ENCODE measurements around the gene SCARB1. TPM values are rescaled to one million over a fixed set of nuclear protein-coding genes. Genes with fewer than 3 reads are reported as not detected.
A peak's percentile ranks its signal among the peaks of the same experiment; 100 is the strongest.
"Not testable (repeated sequence)": the region's sequence is repeated elsewhere in the genome, so short reads cannot be mapped to it uniquely, and the experiment has no call there.

SCARB1 gene
- total and polyA plus RNA-seq, 2 of the 13 experiments (the other 11 are each of a cell fraction or from before 2014, with no cell fraction given) = 63.4 to 160 TPM

DNA sequence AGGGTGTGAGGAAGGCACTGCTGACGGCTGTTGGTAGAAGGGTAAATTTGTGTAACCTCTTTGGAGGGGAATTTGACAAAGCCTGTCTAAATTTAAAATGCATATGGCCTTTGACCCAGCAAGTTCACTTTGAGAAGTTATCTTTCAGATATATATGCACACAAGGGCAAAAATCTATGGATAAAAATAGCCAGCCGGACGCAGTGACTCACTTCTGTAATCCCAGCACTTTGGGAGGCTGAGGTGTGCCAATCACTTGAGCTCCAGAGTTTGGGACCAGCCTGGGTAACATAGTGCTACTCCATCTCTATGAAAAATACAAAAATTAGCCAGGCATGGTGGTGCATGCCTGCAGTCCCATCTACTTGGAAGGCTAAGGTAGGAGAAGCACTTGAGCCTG is 37.3 kb upstream of the SCARB1 start (continued):
- TF ChIP-seq, protein P1, sequence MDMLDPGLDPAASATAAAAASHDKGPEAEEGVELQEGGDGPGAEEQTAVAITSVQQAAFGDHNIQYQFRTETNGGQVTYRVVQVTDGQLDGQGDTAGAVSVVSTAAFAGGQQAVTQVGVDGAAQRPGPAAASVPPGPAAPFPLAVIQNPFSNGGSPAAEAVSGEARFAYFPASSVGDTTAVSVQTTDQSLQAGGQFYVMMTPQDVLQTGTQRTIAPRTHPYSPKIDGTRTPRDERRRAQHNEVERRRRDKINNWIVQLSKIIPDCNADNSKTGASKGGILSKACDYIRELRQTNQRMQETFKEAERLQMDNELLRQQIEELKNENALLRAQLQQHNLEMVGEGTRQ (IDR thresholded peaks at IDR 0.05; ENCODE audit: low read depth, low read length) = no peak
- TF ChIP-seq, protein P1 (CRISPR knock-in tag; IDR thresholded peaks at IDR 0.05; ENCODE audit: borderline replicate concordance) = 0 out of 2 replicates have a peak, but pooled peaks have one; percentile 15
- TF ChIP-seq TEAD3 (CRISPR knock-in tag; optimal IDR thresholded peaks at IDR 0.05; ENCODE audit: borderline replicate concordance) (no peak), HNRNPL (IDR thresholded peaks at IDR 0.05; ENCODE audit: low read depth, low read length) (no peak), ZNF335 (CRISPR knock-in tag; IDR thresholded peaks at IDR 0.05) (no peak), ZNF337 (CRISPR knock-in tag; IDR thresholded peaks at IDR 0.05; ENCODE audit: borderline replicate concordance, low read depth) (no peak), FOSL2 (CRISPR knock-in tag; IDR thresholded peaks at IDR 0.05) (peak; percentile 85), MEIS1 (CRISPR knock-in tag; IDR thresholded peaks at IDR 0.05; ENCODE audit: borderline replicate concordance) (no peak)
- TF ChIP-seq, protein P2, sequence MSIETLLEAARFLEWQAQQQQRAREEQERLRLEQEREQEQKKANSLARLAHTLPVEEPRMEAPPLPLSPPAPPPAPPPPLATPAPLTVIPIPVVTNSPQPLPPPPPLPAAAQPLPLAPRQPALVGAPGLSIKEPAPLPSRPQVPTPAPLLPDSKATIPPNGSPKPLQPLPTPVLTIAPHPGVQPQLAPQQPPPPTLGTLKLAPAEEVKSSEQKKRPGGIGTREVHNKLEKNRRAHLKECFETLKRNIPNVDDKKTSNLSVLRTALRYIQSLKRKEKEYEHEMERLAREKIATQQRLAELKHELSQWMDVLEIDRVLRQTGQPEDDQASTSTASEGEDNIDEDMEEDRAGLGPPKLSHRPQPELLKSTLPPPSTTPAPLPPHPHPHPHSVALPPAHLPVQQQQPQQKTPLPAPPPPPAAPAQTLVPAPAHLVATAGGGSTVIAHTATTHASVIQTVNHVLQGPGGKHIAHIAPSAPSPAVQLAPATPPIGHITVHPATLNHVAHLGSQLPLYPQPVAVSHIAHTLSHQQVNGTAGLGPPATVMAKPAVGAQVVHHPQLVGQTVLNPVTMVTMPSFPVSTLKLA (IDR thresholded peaks at IDR 0.05) = no peak

DNA sequence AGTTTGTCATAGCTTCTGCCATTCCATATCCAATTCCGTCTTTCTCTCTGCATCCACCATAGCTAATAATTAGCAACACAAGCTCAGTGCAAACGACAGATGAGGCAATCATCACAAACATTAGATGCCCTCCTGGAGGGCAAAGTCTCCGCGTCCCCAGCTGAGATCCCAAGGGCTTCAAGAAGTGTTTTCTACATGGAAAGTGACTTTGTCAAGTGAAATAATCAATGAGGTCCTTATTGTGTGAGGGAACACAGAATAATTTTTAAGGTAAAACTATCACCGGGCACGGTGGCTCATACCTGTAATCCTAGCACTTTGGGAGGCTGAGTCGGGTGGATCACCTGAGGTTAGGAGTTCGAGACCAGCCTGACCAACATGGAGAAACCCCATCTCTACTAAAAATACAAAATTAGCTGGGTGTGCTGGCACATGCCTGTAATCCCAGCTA is 36.7 kb upstream of the SCARB1 start:
- H3K36me3 ChIP-seq (replicated peaks in 1 of 2; ENCODE audit: control insufficient read depth in 1 of 2, insufficient read depth in 2 of 2, low read length in 2 of 2); H2AFZ ChIP-seq (ENCODE audit: low read length); H3K9me3 ChIP-seq (ENCODE audit: low read length); in situ Hi-C loops (cut with HindIII; ENCODE audit: extremely low pct_ligation_motif_present, low pct_unique_long_range_greater_than_20kb); BruUV-seq (replicated peaks); CTCF ChIA-PET (ENCODE audit: low intra/inter-chr PET ratio, low total read pairs); H3K27me3 ChIP-seq (ENCODE audit: control insufficient read depth in 1 of 2, insufficient read depth in 2 of 2, low read length in 2 of 2); H4K20me1 ChIP-seq (ENCODE audit: insufficient read depth, low read length); TF ChIP-seq SOX6 (IDR thresholded peaks at IDR 0.05): not testable (repeated sequence)
- H3K4me2 ChIP-seq (ENCODE audit: low read depth, low read length) = peak overlapping the region; percentile 87
- peak overlapping the region in 2 of 3 experiments; percentile 43 to 56; a peak in 3 of 6 replicates for H3K4me3 ChIP-seq (replicated peaks in 1 of 3; ENCODE audit: insufficient read depth in 1 of 3, low read depth in 2 of 3, low read length in 3 of 3)
- POLR2A ChIA-PET = interaction anchor here (0.7 to 4.3 kb wide), 19 partner anchors 11 to 123 kb away, joined by 3 to 64 read pairs (median 7); partner anchors contain the start of genes SCARB1 and UBC
- 0% methylated on average over 8 of the region's 8 CpGs for WGBS (ENCODE audit: low lambda C conversion rate)
- H3K79me2 ChIP-seq (ENCODE audit: insufficient read depth, low read length) = peaks cover 29% of the 10 kb centered on the region
- ATAC-seq = peak; percentile 78
- peak overlapping the region; percentile 49; the same call in 1 of the 2 replicates for H3K9ac ChIP-seq (ENCODE audit: insufficient read depth, low read depth, low read length)
- intact Hi-C loops (cut with micrococcal nuclease; ENCODE audit: unreplicated experiment) = loop anchor here (2.0 kb wide), 1 partner anchor 16 kb away; no protein-coding TSS in a partner anchor
- H3K27ac ChIP-seq (ENCODE audit: extremely low read length, insufficient read depth, low read length) = peak overlapping the region; percentile 88
- peak; percentile 93 for DNase-seq (ENCODE audit: low spot score)
- FAIRE-seq = peak; percentile 77
- H3K4me1 ChIP-seq (ENCODE audit: insufficient read depth, low read length) = peaks cover 90% of the 10 kb centered on the region
- peak; percentile 57; the same call in 1 of the 2 replicates for TF ChIP-seq RXRA (CRISPR knock-in tag; IDR thresholded peaks at IDR 0.05)
- peak; percentile 74 for TF ChIP-seq SOX6 (CRISPR knock-in tag; IDR thresholded peaks at IDR 0.05)
- TF ChIP-seq, protein P3, sequence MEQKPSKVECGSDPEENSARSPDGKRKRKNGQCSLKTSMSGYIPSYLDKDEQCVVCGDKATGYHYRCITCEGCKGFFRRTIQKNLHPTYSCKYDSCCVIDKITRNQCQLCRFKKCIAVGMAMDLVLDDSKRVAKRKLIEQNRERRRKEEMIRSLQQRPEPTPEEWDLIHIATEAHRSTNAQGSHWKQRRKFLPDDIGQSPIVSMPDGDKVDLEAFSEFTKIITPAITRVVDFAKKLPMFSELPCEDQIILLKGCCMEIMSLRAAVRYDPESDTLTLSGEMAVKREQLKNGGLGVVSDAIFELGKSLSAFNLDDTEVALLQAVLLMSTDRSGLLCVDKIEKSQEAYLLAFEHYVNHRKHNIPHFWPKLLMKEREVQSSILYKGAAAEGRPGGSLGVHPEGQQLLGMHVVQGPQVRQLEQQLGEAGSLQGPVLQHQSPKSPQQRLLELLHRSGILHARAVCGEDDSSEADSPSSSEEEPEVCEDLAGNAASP (CRISPR knock-in tag; IDR thresholded peaks at IDR 0.05; ENCODE audit: borderline replicate concordance) = peak; percentile 85; the same call in 1 of the 2 replicates
- TF ChIP-seq ELF3 (CRISPR knock-in tag; IDR thresholded peaks at IDR 0.05) = peak; percentile 79
- TF ChIP-seq, protein P4, sequence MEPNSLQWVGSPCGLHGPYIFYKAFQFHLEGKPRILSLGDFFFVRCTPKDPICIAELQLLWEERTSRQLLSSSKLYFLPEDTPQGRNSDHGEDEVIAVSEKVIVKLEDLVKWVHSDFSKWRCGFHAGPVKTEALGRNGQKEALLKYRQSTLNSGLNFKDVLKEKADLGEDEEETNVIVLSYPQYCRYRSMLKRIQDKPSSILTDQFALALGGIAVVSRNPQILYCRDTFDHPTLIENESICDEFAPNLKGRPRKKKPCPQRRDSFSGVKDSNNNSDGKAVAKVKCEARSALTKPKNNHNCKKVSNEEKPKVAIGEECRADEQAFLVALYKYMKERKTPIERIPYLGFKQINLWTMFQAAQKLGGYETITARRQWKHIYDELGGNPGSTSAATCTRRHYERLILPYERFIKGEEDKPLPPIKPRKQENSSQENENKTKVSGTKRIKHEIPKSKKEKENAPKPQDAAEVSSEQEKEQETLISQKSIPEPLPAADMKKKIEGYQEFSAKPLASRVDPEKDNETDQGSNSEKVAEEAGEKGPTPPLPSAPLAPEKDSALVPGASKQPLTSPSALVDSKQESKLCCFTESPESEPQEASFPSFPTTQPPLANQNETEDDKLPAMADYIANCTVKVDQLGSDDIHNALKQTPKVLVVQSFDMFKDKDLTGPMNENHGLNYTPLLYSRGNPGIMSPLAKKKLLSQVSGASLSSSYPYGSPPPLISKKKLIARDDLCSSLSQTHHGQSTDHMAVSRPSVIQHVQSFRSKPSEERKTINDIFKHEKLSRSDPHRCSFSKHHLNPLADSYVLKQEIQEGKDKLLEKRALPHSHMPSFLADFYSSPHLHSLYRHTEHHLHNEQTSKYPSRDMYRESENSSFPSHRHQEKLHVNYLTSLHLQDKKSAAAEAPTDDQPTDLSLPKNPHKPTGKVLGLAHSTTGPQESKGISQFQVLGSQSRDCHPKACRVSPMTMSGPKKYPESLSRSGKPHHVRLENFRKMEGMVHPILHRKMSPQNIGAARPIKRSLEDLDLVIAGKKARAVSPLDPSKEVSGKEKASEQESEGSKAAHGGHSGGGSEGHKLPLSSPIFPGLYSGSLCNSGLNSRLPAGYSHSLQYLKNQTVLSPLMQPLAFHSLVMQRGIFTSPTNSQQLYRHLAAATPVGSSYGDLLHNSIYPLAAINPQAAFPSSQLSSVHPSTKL (CRISPR knock-in tag; IDR thresholded peaks at IDR 0.05) = peak; percentile 94
